ENCODE results near the gene KLK12. TPM values are rescaled to one million over a fixed set of nuclear protein-coding genes. Genes with fewer than 3 reads are reported as not detected.

The KLK12 gene
- total RNA-seq, 4 donors from 2014 or later: not detected

GRCh38 chr19:51022526-51022925 lies 12.3 kb downstream of the KLK12 start:
- H3K27ac ChIP-seq (replicated peaks in 1 of 4): no peak overlapping the region
- intact Hi-C loops (cut with DNase I): loop anchor here (5.0 kb wide), 1 partner anchor 75 kb away; no protein-coding TSS in a partner anchor
- no peak for DNase-seq (ENCODE audit: extremely low spot score)
- WGBS: 65% methylated on average over 14 of the region's 14 CpGs
- peaks cover 0 to 93% (median 25%) of the 10 kb centered on the region in 4 donors for H3K27me3 ChIP-seq
- H3K36me3 ChIP-seq: no peaks in the 10 kb centered on the region
- peaks cover 13 to 20% (median 19%) of the 10 kb centered on the region in 4 donors for H3K4me1 ChIP-seq
- TF ChIP-seq POLR2AphosphoS5 (IDR thresholded peaks at IDR 0.05) (no peak), EP300 (IDR thresholded peaks at IDR 0.05) (no peak), CTCF (IDR thresholded peaks at IDR 0.05) (no peak), POLR2A (IDR thresholded peaks at IDR 0.05; ENCODE audit: low read depth) (no peak)
- H3K4me3 ChIP-seq: no peak overlapping the region
- no peaks in the 10 kb centered on the region for H3K9me3 ChIP-seq

- peaks cover 0 to 93% (median 36%) of the 10 kb centered on the region in 4 donors for H3K27me3 ChIP-seq
- H3K4me1 ChIP-seq: peaks cover 17 to 31% (median 28%) of the 10 kb centered on the region in 4 donors
- WGBS: 43% methylated on average over 7 of the region's 7 CpGs
- peak; percentile 39 to 66 (median 57) for TF ChIP-seq CTCF (IDR thresholded peaks at IDR 0.05)
- TF ChIP-seq POLR2AphosphoS5 (IDR thresholded peaks at IDR 0.05): no peak
- no peak for TF ChIP-seq POLR2A (IDR thresholded peaks at IDR 0.05; ENCODE audit: low read depth)
- no peaks in the 10 kb centered on the region for H3K36me3 ChIP-seq
- H3K4me3 ChIP-seq: no peak overlapping the region
- intact Hi-C loops (cut with DNase I): loop anchor here (5.0 kb wide), 1 partner anchor 76 kb away; no protein-coding TSS in a partner anchor
- DNase-seq (ENCODE audit: extremely low spot score): no peak
- no peaks in the 10 kb centered on the region for H3K9me3 ChIP-seq
- H3K27ac ChIP-seq (replicated peaks in 1 of 4): no peak overlapping the region
These were observed 13.7 kb downstream of the KLK12 start for GRCh38 chr19:51020988-51021651.

- intact Hi-C loops (cut with DNase I): no loop called here
- Histone ChIP-seq H3K36me3 (no peaks in the 10 kb centered on the region), H3K4me3 (peak within 1 kb of the TSS; percentile 28 to 53 (median 33)), H3K27ac (replicated peaks in 1 of 4) (no peak within 1 kb of the TSS), H3K4me1 (peaks cover 17 to 31% (median 28%) of the 10 kb centered on the region in 4 donors), H3K9me3 (no peaks in the 10 kb centered on the region), H3K27me3 (peaks cover 0 to 93% (median 37%) of the 10 kb centered on the region in 4 donors)
- TF ChIP-seq CTCF (IDR thresholded peaks at IDR 0.05) (no peak), POLR2A (IDR thresholded peaks at IDR 0.05; ENCODE audit: low read depth) (no peak), EP300 (IDR thresholded peaks at IDR 0.05) (no peak), POLR2AphosphoS5 (IDR thresholded peaks at IDR 0.05) (no peak)
- no peak for DNase-seq (ENCODE audit: extremely low spot score)
- 6% methylated on average over 6 of the region's 14 CpGs for WGBS
These were observed 15.3 kb downstream of the KLK12 start, which contains the start of gene KLK10 for GRCh38 chr19:51019544-51019925. KLK10 (minus strand) TSS chr19:51019709; CDS start chr19:51019130, 579 bp downstream.

GRCh38 chr19:51018745-51019543 lies 15.9 kb downstream of the KLK12 start:
- H3K27me3 ChIP-seq: peaks cover 0 to 93% (median 35%) of the 10 kb centered on the region in 4 donors
- H3K4me1 ChIP-seq: peaks cover 17 to 31% (median 28%) of the 10 kb centered on the region in 4 donors
- no peaks in the 10 kb centered on the region for H3K36me3 ChIP-seq
- no peak for TF ChIP-seq POLR2A (IDR thresholded peaks at IDR 0.05; ENCODE audit: low read depth)
- TF ChIP-seq POLR2AphosphoS5 (IDR thresholded peaks at IDR 0.05): no peak
- no peak for TF ChIP-seq EP300 (IDR thresholded peaks at IDR 0.05)
- TF ChIP-seq CTCF (IDR thresholded peaks at IDR 0.05): no peak
- H3K4me3 ChIP-seq: peak overlapping the region; percentile 28 to 53 (median 33)
- no peaks in the 10 kb centered on the region for H3K9me3 ChIP-seq
- H3K27ac ChIP-seq (replicated peaks in 1 of 4): no peak overlapping the region
- DNase-seq (ENCODE audit: extremely low spot score): no peak
- WGBS: 2% methylated on average over 42 of the region's 68 CpGs
- intact Hi-C loops (cut with DNase I): no loop called here

Data from esophagus muscularis mucosa (tissue), 4 donors.